ENCODE data around the gene RASL10A.

GRCh38 chr22:29345932-29346331, 30.4 kb upstream of the RASL10A start:
- TF ChIP-seq CTCF (IDR thresholded peaks at IDR 0.05; ENCODE audit: low read depth, low read length) (no peak), MYC (IDR thresholded peaks at IDR 0.05; ENCODE audit: low read depth, low read length) (no peak), POLR2A (IDR thresholded peaks at IDR 0.05; ENCODE audit: extremely low read depth, insufficient read length) (no peak)
